HEK293T (cell line): ENCODE measurements around the gene HSPA4.

ENCODE experiments used
- ARNT ChIP-seq: fragments of 450-650 bp; IDR thresholded peaks from 2 replicates; pipeline ENCODE4 v1.6.1; 2017; ENCODE audit warnings: mild to moderate bottlenecking
- BHLHE40 ChIP-seq: fragments of 450-650 bp; IDR thresholded peaks from 2 replicates; pipeline ENCODE4 v1.6.1; 2016; ENCODE audit warnings: mild to moderate bottlenecking, moderate library complexity, borderline replicate concordance
- ELF4 ChIP-seq: fragments of 450-650 bp; IDR thresholded peaks from 2 replicates; pipeline ENCODE4 v1.6.1; 2017; ENCODE audit warnings: antibody characterized with exemption
- FOXA1 ChIP-seq: fragments of 450-650 bp; IDR thresholded peaks from 2 replicates; pipeline ENCODE4 v1.6.1; 2016; ENCODE audit warnings: mild to moderate bottlenecking
- FOXM1 ChIP-seq: fragments of 450-650 bp; IDR thresholded peaks from 2 replicates; pipeline ENCODE4 v1.6.1; 2017; ENCODE audit warnings: mild to moderate bottlenecking, borderline replicate concordance
- L3MBTL2 ChIP-seq: fragments of 450-650 bp; conservative IDR thresholded peaks from 2 replicates; pipeline ENCODE4 v1.6.1; 2016; ENCODE audit warnings: mild to moderate bottlenecking
- NFRKB ChIP-seq: fragments of 450-650 bp; IDR thresholded peaks from 2 replicates; pipeline ENCODE4 v1.6.1; 2016; ENCODE audit warnings: mild to moderate bottlenecking, moderate library complexity
- SP1 ChIP-seq: fragments of 450-650 bp; IDR thresholded peaks from 2 replicates; pipeline ENCODE4 v1.6.1; 2017
- SUZ12 ChIP-seq: fragments of 450-650 bp; IDR thresholded peaks from 2 replicates; pipeline ENCODE4 v1.6.1; 2016; ENCODE audit warnings: mild to moderate bottlenecking

- no peak for TF ChIP-seq NFRKB
- no peak for TF ChIP-seq SUZ12
- TF ChIP-seq BHLHE40 = no peak
- no peak for TF ChIP-seq SP1
- no peak for TF ChIP-seq FOXA1
- TF ChIP-seq FOXM1 = no peak
- TF ChIP-seq ARNT = no peak
- no peak for TF ChIP-seq L3MBTL2
- no peak for TF ChIP-seq ELF4
Measured at GRCh38 chr5:133029416-133029815, 22.4 kb upstream of the HSPA4 start.
